Measurements from ENCODE around the gene RPL28.
A peak's percentile ranks its signal among the peaks of the same experiment; 100 is the strongest.
"Not testable (repeated sequence)": the region's sequence is repeated elsewhere in the genome, so short reads cannot be mapped to it uniquely, and the experiment has no call there.

The RPL28 gene

GRCh38 chr19:55432241-55432959 is 46.7 kb downstream of the RPL28 start:
- no peak for DNase-seq

- no peak for DNase-seq
Observed at GRCh38 chr19:55433292-55433691, 47.6 kb downstream of the RPL28 start.

- no peak for DNase-seq
Observed at GRCh38 chr19:55434356-55434919, 48.7 kb downstream of the RPL28 start.

GRCh38 chr19:55435020-55435419 is 49.3 kb downstream of the RPL28 start:
- DNase-seq = no peak

GRCh38 chr19:55436847-55437246 is 51.1 kb downstream of the RPL28 start:
- no peak for DNase-seq

- DNase-seq = peak; percentile 72
Observed at GRCh38 chr19:55437410-55437809, 51.7 kb downstream of the RPL28 start.

- no peak for DNase-seq
Observed at GRCh38 chr19:55439052-55439451, 53.3 kb downstream of the RPL28 start.

GRCh38 chr19:55440411-55441105 is 54.8 kb downstream of the RPL28 start:
- DNase-seq = peak; percentile 42

- peak; percentile 68 for DNase-seq
Observed at GRCh38 chr19:55441319-55441691, 55.6 kb downstream of the RPL28 start.

- peak; percentile 81 for DNase-seq
Observed at GRCh38 chr19:55441692-55442321, 56.1 kb downstream of the RPL28 start.

- DNase-seq = peak; percentile 71
Observed at GRCh38 chr19:55442372-55442961, 56.7 kb downstream of the RPL28 start.

GRCh38 chr19:55443045-55443823 is 57.5 kb downstream of the RPL28 start, which contains the start of gene SHISA7:
Gene SHISA7 (minus strand): TSS chr19:55443300. CDS start chr19:55442863, 437 bp downstream.
- peak; percentile 63 for DNase-seq

GRCh38 chr19:55443824-55444480 is 58.2 kb downstream of the RPL28 start:
- no peak for DNase-seq

- no peak for DNase-seq
Observed at GRCh38 chr19:55444646-55445045, 58.9 kb downstream of the RPL28 start.

GRCh38 chr19:55446060-55446459 is 60.3 kb downstream of the RPL28 start:
- DNase-seq = no peak

GRCh38 chr19:55447421-55448174 is 61.9 kb downstream of the RPL28 start:
- peak; percentile 28 for DNase-seq

GRCh38 chr19:55448175-55448490 is 62.4 kb downstream of the RPL28 start:
- DNase-seq = not testable (repeated sequence)

- DNase-seq = no peak
Observed at GRCh38 chr19:55449469-55449868, 63.7 kb downstream of the RPL28 start.

GRCh38 chr19:55451163-55451964 is 65.6 kb downstream of the RPL28 start:
- no peak for DNase-seq
